GM15510 (cell line): ENCODE measurements around the gene CACNA1G.

Experiments
- POLR2A ChIP-seq: IDR thresholded peaks from 3 replicates; pipeline ENCODE4 v1.6.1; 2011; ENCODE audit warnings: borderline replicate concordance; ENCODE audit not compliant: insufficient read length; ENCODE audit errors: extremely low read depth

CACNA1G gene

GRCh38 chr17:50659179-50659578 lies 98.7 kb downstream of the CACNA1G start:
- TF ChIP-seq POLR2A = no peak

DNA sequence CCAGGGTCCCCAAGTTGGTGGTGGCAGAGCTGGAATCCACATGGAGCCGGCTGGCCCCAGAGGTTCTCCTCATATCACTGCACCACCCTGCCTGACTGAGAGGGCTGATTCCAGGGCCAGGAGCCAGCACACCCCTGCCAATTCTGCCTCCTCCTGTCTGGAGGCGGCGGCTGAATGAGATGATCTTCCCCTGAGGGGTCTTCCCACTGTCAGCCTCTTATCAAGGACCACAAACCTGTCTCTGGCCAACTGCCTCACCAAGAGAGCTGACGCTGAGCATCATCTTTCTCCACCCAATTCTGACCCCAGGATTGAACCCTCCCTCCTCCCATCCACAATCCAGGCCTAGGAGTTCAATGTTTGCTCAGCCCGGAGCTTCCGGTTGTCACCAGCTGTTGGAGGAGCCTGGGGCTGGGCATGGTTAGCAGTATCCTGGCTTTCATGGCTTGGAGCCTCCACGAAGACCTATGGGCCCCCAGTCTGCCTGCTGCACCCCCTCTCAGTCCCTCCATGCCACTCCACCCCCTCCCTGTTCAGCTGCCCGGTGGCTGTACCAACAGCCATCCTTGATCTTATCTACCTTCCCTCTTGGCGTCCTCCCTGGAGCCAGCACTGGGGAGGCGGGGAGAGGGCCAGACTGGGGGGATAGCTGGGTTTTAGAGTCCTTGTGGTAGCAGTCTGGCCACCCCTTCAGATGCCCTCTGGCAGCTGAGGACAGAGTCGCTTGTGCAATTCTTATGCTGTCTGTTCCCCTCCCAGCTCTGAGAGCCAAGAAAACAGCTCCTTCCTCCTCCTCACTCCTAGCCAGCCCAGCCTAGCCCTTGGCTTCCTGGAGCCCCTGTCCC lies 99.7 kb downstream of the CACNA1G start:
- no peak for TF ChIP-seq POLR2A

DNA sequence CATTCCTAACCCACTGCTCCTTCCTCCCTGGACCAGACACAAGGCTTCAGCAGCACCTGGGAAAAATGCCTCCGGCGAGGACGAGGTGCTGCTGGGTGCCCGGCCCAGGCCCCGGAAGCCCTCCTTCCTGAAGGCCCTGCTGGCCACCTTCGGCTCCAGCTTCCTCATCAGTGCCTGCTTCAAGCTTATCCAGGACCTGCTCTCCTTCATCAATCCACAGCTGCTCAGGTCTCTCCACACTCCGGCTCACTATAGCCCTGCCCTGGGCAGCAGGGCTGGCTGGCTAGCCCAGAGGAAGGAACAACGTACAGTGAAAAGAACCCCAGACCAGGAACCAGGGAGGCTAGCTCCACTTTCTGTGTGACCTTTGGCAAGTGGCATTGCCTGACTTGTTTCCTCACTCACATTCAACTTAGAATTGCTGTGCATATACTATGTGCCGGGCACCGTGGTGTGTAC lies 100.4 kb downstream of the CACNA1G start:
- no peak for TF ChIP-seq POLR2A

DNA sequence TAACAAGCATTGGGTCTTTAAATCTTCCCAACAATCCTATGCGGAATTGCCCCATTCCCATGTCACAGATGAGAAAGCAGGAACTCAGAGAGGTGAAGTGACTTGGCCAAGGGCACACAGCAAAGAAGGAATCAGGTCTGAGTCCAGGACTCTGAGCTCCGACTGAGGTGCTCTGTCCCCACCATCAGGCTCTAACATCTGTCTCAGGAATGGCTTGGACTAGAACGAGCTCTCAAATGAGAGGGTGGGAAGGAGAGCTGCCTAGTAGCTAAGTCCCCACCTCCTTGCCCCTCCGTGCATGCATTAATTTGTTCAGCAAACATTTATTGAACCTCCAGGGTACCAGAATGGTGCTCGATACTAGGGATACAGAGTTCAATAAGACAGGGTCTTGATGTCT lies 100.8 kb downstream of the CACNA1G start:
- TF ChIP-seq POLR2A = no peak

- TF ChIP-seq POLR2A = no peak
Observed at GRCh38 chr17:50661795-50662391, 101.4 kb downstream of the CACNA1G start.

DNA sequence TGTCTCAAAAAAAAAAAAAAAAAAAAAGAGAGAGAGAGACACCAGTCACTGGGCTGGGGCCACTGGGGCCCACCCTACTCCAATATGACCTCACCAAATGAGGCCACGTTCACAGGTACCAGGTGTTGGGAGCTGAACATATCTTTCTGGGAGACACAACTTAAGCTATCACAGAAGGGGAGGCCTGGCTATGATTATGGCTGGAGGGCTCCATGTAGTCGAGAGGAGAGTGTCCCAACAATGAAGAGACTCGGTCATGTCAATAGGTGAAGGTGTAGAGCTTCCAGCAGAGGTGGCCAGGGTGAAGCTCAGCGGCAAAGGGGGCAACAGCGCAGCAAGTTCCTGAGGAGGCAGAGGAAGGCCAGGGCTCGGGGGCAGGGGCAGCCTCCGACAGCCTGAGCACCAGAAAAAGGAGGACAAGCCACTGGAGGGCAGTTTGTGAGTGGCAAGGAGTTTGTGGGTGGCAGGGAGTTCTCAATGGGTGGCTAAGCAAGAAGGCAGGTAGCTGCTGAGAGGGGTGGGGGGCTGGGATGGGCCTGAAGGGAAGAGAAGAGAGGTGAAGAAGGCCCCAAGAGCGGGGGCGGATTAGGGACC lies 102.2 kb downstream of the CACNA1G start:
- no peak for TF ChIP-seq POLR2A

GRCh38 chr17:50663812-50664374 lies 103.4 kb downstream of the CACNA1G start:
- TF ChIP-seq POLR2A = no peak

GRCh38 chr17:50664788-50665458 lies 104.4 kb downstream of the CACNA1G start:
- no peak for TF ChIP-seq POLR2A

DNA sequence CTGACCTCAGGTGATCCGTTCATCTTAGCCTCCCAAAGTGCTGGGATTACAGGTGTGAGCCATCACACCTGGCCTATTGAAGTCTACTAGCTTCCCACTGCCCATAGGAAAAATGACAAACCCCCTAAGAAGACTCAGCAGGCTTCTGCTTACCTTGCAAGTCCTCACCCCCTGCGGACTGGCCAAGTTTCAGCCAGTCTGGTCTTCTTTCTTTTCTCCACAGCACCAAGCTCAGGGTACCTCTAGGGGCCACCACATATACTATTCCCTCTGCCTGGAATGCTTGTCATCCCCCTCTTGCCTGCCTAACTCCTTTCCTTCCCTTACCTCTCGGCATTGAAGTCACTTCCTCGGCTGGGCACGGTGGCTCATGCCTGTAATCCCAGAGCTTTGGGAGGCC lies 105.3 kb downstream of the CACNA1G start:
- TF ChIP-seq POLR2A = no peak

DNA sequence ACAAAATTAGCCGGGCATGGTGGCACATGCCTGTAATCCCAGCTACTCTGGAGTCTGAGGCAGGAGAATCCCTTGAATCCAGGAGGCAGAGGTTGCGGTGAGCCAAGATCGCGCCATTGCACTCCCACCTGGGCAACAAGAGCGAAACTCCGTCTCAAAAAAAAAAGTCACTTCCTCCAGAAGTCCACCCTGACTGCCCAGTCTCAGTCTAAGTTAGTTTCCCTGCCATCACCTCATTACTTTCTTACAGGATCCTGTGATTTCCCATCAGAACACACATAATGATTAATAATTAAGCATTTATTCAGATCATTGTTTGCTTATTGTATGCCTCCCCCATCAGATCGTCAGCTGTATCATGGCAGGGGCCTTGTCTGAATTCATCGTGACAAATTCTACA lies 105.8 kb downstream of the CACNA1G start:
- no peak for TF ChIP-seq POLR2A

GRCh38 chr17:50667259-50668024 lies 106.9 kb downstream of the CACNA1G start:
- TF ChIP-seq POLR2A = no peak

GRCh38 chr17:50668025-50668837 lies 107.7 kb downstream of the CACNA1G start:
- TF ChIP-seq POLR2A = no peak

DNA sequence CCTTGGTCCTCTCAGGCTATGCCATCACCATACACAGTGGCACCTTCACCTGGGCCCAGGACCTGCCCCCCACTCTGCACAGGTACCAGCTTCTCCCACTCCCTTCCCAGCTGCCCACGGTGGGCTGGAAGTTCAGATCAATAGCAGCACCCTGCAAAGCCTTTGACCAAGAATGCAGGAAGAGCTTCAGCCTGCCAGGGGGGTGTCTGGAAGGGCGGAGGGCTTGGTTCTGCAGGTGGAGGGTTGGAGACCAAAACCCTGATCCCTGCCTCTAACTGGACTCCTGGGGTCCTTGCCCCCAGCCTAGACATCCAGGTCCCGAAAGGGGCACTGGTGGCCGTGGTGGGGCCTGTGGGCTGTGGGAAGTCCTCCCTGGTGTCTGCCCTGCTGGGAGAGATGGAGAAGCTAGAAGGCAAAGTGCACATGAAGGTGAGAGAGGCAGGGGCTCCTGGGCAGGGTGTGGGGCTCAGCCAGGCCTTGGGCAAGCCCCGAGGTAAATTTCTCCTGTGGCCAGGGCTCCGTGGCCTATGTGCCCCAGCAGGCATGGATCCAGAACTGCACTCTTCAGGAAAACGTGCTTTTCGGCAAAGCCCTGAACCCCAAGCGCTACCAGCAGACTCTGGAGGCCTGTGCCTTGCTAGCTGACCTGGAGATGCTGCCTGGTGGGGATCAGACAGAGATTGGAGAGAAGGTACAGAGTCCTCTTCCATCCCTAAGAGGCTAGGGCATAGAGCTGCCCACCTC lies 108.5 kb downstream of the CACNA1G start:
- TF ChIP-seq POLR2A = no peak
